Osteoblast (primary cell): ENCODE measurements around the gene CAMK2G. TPM values are rescaled to one million over a fixed set of nuclear protein-coding genes. Genes with fewer than 3 reads are reported as not detected.

ENCODE experiments used
- DNase-seq: peaks from one replicate; pipeline ENCODE4 v3.0.0; 2011; ENCODE audit warnings: low spot score, mixed read lengths; ENCODE audit not compliant: insufficient read length; ENCODE audit errors: missing footprints
- H2AFZ ChIP-seq: 2 replicates; pipeline ENCODE4 v1.6.0; 2011; ENCODE audit warnings: mild to moderate bottlenecking, low read length
- H3K27ac ChIP-seq: 2 replicates; pipeline ENCODE4 v1.5.1; 2011; ENCODE audit warnings: mild to moderate bottlenecking, low read depth, low read length, moderate library complexity
- H3K27me3 ChIP-seq: 2 replicates; pipeline ENCODE4 v1.6.0; 2012; ENCODE audit warnings: mild to moderate bottlenecking, control low read depth, inconsistent platforms, low read length, moderate library complexity; ENCODE audit not compliant: insufficient read depth
- H3K36me3 ChIP-seq: 2 replicates; pipeline ENCODE4 v1.5.1; 2011; ENCODE audit warnings: mild to moderate bottlenecking, low read length, control low read depth, moderate library complexity; ENCODE audit not compliant: insufficient read depth
- H3K4me1 ChIP-seq: 2 replicates; pipeline ENCODE4 v1.5.1; 2011; ENCODE audit warnings: mild to moderate bottlenecking, low read length, control low read depth, moderate library complexity; ENCODE audit not compliant: insufficient read depth
- H3K4me2 ChIP-seq: 2 replicates; pipeline ENCODE4 v1.6.0; 2011; ENCODE audit warnings: mild to moderate bottlenecking, low read length; ENCODE audit not compliant: insufficient read depth
- H3K4me3 ChIP-seq: fragments of 200-600 bp; sonication (generic); 3 replicates; pipeline ENCODE4 v1.5.1; 2012; ENCODE audit warnings: mild to moderate bottlenecking, low read length, inconsistent platforms; ENCODE audit not compliant: insufficient read depth
- H3K79me2 ChIP-seq: 2 replicates; pipeline ENCODE4 v1.6.0; 2012; ENCODE audit warnings: mild to moderate bottlenecking, low read length, control low read depth, inconsistent platforms; ENCODE audit not compliant: insufficient read depth
- H3K9me3 ChIP-seq: 2 replicates; pipeline ENCODE4 v1.5.1; 2011; ENCODE audit warnings: low read depth, low read length, control low read depth
- H4K20me1 ChIP-seq: 2 replicates; pipeline ENCODE4 v1.6.0; 2012; ENCODE audit warnings: mild to moderate bottlenecking, low read length, control low read depth; ENCODE audit not compliant: insufficient read depth
- CTCF ChIP-seq: IDR thresholded peaks from 2 replicates; pipeline ENCODE4 v1.5.1; 2011; ENCODE audit warnings: mild to moderate bottlenecking, low read depth, low read length, moderate library complexity; ENCODE audit errors: extremely low read depth
- total RNA-seq: library from RNA; depleted of rRNA; stranded (reverse); fragments of >200 nt; gene quantifications from 2 replicates; pipeline ENCODE4 v1.2.3, GENCODE V29; 2012

The CAMK2G gene
- total RNA-seq, 1 donor = 22.4 TPM

GRCh38 chr10:73905256-73906020 lies 31.1 kb upstream of the CAMK2G start:
- H3K9me3 ChIP-seq = no peaks in the 10 kb centered on the region
- H3K4me2 ChIP-seq = no peak overlapping the region
- no peaks in the 10 kb centered on the region for H3K79me2 ChIP-seq
- H3K4me1 ChIP-seq = peaks cover 45% of the 10 kb centered on the region
- H4K20me1 ChIP-seq = no peaks in the 10 kb centered on the region
- peak overlapping the region; percentile 18 for H2AFZ ChIP-seq
- H3K4me3 ChIP-seq = no peak overlapping the region
- H3K36me3 ChIP-seq = no peaks in the 10 kb centered on the region
- no peaks in the 10 kb centered on the region for H3K27me3 ChIP-seq
- TF ChIP-seq CTCF = no peak
- H3K27ac ChIP-seq = peak overlapping the region; percentile 91
- DNase-seq = no peak

GRCh38 chr10:73902351-73902750 lies 28.0 kb upstream of the CAMK2G start:
- Histone ChIP-seq H3K27ac (no peak overlapping the region), H3K9me3 (no peaks in the 10 kb centered on the region), H3K36me3 (no peaks in the 10 kb centered on the region), H3K4me3 (no peak overlapping the region), H2AFZ (no peak overlapping the region), H3K4me1 (peaks cover 36% of the 10 kb centered on the region), H3K4me2 (no peak overlapping the region), H4K20me1 (no peaks in the 10 kb centered on the region), H3K27me3 (no peaks in the 10 kb centered on the region), H3K79me2 (no peaks in the 10 kb centered on the region)
- no peak for DNase-seq
- TF ChIP-seq CTCF = no peak

DNA sequence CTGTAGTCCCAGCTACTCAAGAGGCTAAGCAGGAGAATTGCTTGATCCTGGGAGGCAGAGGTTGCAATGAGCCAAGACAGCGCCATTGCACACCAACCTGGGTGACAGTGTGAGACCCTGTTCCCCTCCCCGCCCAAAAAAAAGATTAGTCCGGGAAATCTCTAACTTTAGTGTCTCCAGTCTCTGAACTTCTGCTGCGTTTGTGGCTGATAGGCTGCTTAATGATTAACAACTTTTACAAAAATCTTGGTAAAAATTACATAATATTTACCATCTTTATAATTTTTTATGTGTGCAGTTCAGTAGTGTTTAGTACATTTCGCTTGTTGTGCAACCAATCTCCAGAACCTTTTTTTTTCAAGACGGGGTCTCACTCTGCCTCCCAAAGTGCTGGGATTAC lies 26.9 kb upstream of the CAMK2G start:
- H3K4me3 ChIP-seq = no peak overlapping the region
- no peak overlapping the region for H3K27ac ChIP-seq
- H4K20me1 ChIP-seq = no peaks in the 10 kb centered on the region
- DNase-seq = no peak
- no peak overlapping the region for H2AFZ ChIP-seq
- no peaks in the 10 kb centered on the region for H3K36me3 ChIP-seq
- H3K9me3 ChIP-seq = no peaks in the 10 kb centered on the region
- no peak for TF ChIP-seq CTCF
- H3K79me2 ChIP-seq = no peaks in the 10 kb centered on the region
- H3K4me2 ChIP-seq = no peak overlapping the region
- H3K27me3 ChIP-seq = no peaks in the 10 kb centered on the region
- peaks cover 25% of the 10 kb centered on the region for H3K4me1 ChIP-seq

GRCh38 chr10:73900064-73900463 lies 25.7 kb upstream of the CAMK2G start:
- H3K27ac ChIP-seq = no peak overlapping the region
- DNase-seq = no peak

More at GRCh38 chr10:73900064-73900463, 25.7 kb upstream of the CAMK2G start:
- Histone ChIP-seq H3K4me2 (no peak overlapping the region), H3K27me3 (no peaks in the 10 kb centered on the region), H3K4me1 (peaks cover 15% of the 10 kb centered on the region), H3K79me2 (no peaks in the 10 kb centered on the region), H3K9me3 (no peaks in the 10 kb centered on the region), H3K36me3 (no peaks in the 10 kb centered on the region), H4K20me1 (no peaks in the 10 kb centered on the region), H2AFZ (no peak overlapping the region), H3K4me3 (no peak overlapping the region)
- no peak for TF ChIP-seq CTCF
